Activated T-cell treated with anti-CD3 and anti-CD28 coated beads, Interleukin-2, amount 50 U/mL, for 72 hours (primary cell): ENCODE data around the gene LOXL1. TPM values are rescaled to one million over a fixed set of nuclear protein-coding genes. Genes with fewer than 3 reads are reported as not detected.

Source experiments
- ATAC-seq, 2 donors: fragments of 150-1000 bp; cut with Tn5 transposase; replicated peaks in 1 of 2; 2 replicates each; pipeline ENCODE4 v1.10.0; 2021; ENCODE audit warnings: moderate library complexity in 2 of 2, mild to moderate bottlenecking in 1 of 2
- DNase-seq, 2 donors: peaks; one replicate each; pipeline ENCODE4 v3.0.0; 2021 to 2022; ENCODE audit warnings: mixed read lengths in 1 of 2
- H3K27ac Mint-ChIP-seq: one replicate; pipeline ENCODE4 v1.8.0; 2022; ENCODE audit warnings: mild to moderate bottlenecking, moderate library complexity, mixed read lengths
- H3K27me3 Mint-ChIP-seq: one replicate; pipeline ENCODE4 v1.8.0; 2022; ENCODE audit warnings: low read depth, mixed read lengths
- H3K36me3 Mint-ChIP-seq, 2 donors: one replicate each; pipeline ENCODE4 v1.8.0; 2022; ENCODE audit warnings: mixed read lengths in 2 of 2, mild to moderate bottlenecking in 1 of 2; ENCODE audit not compliant: insufficient read depth in 2 of 2
- H3K4me1 Mint-ChIP-seq: one replicate; pipeline ENCODE4 v1.8.0; 2022; ENCODE audit warnings: low read depth, mixed read lengths
- H3K4me3 Mint-ChIP-seq, 2 donors: one replicate each; pipeline ENCODE4 v1.8.0; 2022; ENCODE audit warnings: mild to moderate bottlenecking in 2 of 2, mixed read lengths in 2 of 2, moderate library complexity in 2 of 2
- H3K9me3 Mint-ChIP-seq, 2 donors: one replicate each; pipeline ENCODE4 v1.8.0; 2022; ENCODE audit warnings: mixed read lengths in 2 of 2
- total RNA-seq, 2 donors: library from RNA; stranded (reverse); gene quantifications; one replicate each; pipeline ENCODE4 v1.2.3, GENCODE V29; 2022

The LOXL1 gene
- total RNA-seq, 2 donors from 2014 or later: 1.9 to 2.5 TPM

- DNase-seq (no peak), ATAC-seq (no peak)
- peaks cover 70% of the 10 kb centered on the region for H3K4me1 Mint-ChIP-seq
- no peak overlapping the region for H3K4me3 Mint-ChIP-seq
- peaks cover 0 to 2% of the 10 kb centered on the region in 2 donors for H3K9me3 Mint-ChIP-seq
- peaks cover 0 to 5% of the 10 kb centered on the region in 2 donors for H3K36me3 Mint-ChIP-seq
- H3K27me3 Mint-ChIP-seq: peaks cover 20% of the 10 kb centered on the region
- no peak overlapping the region for H3K27ac Mint-ChIP-seq
Measured at GRCh38 chr15:73979636-73980035, 53.4 kb downstream of the LOXL1 start.

GRCh38 chr15:73981761-73982221 lies 55.5 kb downstream of the LOXL1 start:
- no peak for DNase-seq
- H3K4me3 Mint-ChIP-seq: peak overlapping the region; percentile 67 to 79
- H3K4me1 Mint-ChIP-seq: peaks cover 71% of the 10 kb centered on the region

GRCh38 chr15:73982222-73982962 lies 56.1 kb downstream of the LOXL1 start:
- Mint-ChIP-seq H3K36me3 (no peaks in the 10 kb centered on the region), H3K4me3 (peak overlapping the region; percentile 67 to 79), H3K27ac (peak overlapping the region; percentile 91), H3K9me3 (no peaks in the 10 kb centered on the region), H3K27me3 (no peaks in the 10 kb centered on the region), H3K4me1 (peaks cover 77% of the 10 kb centered on the region)
- ATAC-seq (peak; percentile 81 to 90), DNase-seq (peak; percentile 59 to 71)

More at GRCh38 chr15:73981761-73982221, 55.5 kb downstream of the LOXL1 start:
- Mint-ChIP-seq H3K36me3 (no peaks in the 10 kb centered on the region), H3K27me3 (no peaks in the 10 kb centered on the region), H3K27ac (peak overlapping the region; percentile 91), H3K9me3 (no peaks in the 10 kb centered on the region)
- peak; percentile 46 to 47 for ATAC-seq

GRCh38 chr15:73983211-73983727 lies 57.0 kb downstream of the LOXL1 start:
- ATAC-seq (no peak), DNase-seq (no peak)
- peaks cover 82% of the 10 kb centered on the region for H3K4me1 Mint-ChIP-seq
- H3K9me3 Mint-ChIP-seq: no peaks in the 10 kb centered on the region
- no peak overlapping the region for H3K27ac Mint-ChIP-seq
- H3K27me3 Mint-ChIP-seq: no peaks in the 10 kb centered on the region
- no peak overlapping the region for H3K4me3 Mint-ChIP-seq
- no peaks in the 10 kb centered on the region for H3K36me3 Mint-ChIP-seq

GRCh38 chr15:73983773-73984172 lies 57.5 kb downstream of the LOXL1 start:
- H3K4me1 Mint-ChIP-seq: peaks cover 78% of the 10 kb centered on the region
- H3K9me3 Mint-ChIP-seq: no peaks in the 10 kb centered on the region

GRCh38 chr15:73984208-73984979 lies 58.1 kb downstream of the LOXL1 start:
- Mint-ChIP-seq H3K4me1 (peaks cover 74% of the 10 kb centered on the region), H3K27me3 (no peaks in the 10 kb centered on the region), H3K36me3 (no peaks in the 10 kb centered on the region), H3K27ac (no peak overlapping the region), H3K9me3 (no peaks in the 10 kb centered on the region), H3K4me3 (no peak overlapping the region)
- ATAC-seq: no peak
- DNase-seq: no peak

More at GRCh38 chr15:73983773-73984172, 57.5 kb downstream of the LOXL1 start:
- Mint-ChIP-seq H3K4me3 (no peak overlapping the region), H3K27ac (no peak overlapping the region), H3K27me3 (no peaks in the 10 kb centered on the region), H3K36me3 (no peaks in the 10 kb centered on the region)
- no peak for ATAC-seq
- no peak for DNase-seq

GRCh38 chr15:73985101-73985873 lies 59.0 kb downstream of the LOXL1 start:
- no peak for DNase-seq
- H3K4me1 Mint-ChIP-seq: peaks cover 78% of the 10 kb centered on the region
- no peak overlapping the region for H3K4me3 Mint-ChIP-seq
- no peak overlapping the region for H3K27ac Mint-ChIP-seq
- no peaks in the 10 kb centered on the region for H3K27me3 Mint-ChIP-seq
- ATAC-seq: no peak
- H3K9me3 Mint-ChIP-seq: no peaks in the 10 kb centered on the region
- no peaks in the 10 kb centered on the region for H3K36me3 Mint-ChIP-seq

GRCh38 chr15:73986055-73986775 lies 60.0 kb downstream of the LOXL1 start:
- DNase-seq: no peak
- Mint-ChIP-seq H3K36me3 (no peaks in the 10 kb centered on the region), H3K27ac (no peak overlapping the region), H3K27me3 (no peaks in the 10 kb centered on the region), H3K4me1 (peaks cover 79% of the 10 kb centered on the region), H3K4me3 (no peak overlapping the region), H3K9me3 (no peaks in the 10 kb centered on the region)
- ATAC-seq: no peak

- Mint-ChIP-seq H3K4me1 (peaks cover 77% of the 10 kb centered on the region), H3K9me3 (no peaks in the 10 kb centered on the region), H3K36me3 (no peaks in the 10 kb centered on the region), H3K27ac (no peak overlapping the region), H3K27me3 (no peaks in the 10 kb centered on the region), H3K4me3 (no peak overlapping the region)
- DNase-seq (no peak), ATAC-seq (no peak)
Measured at GRCh38 chr15:73986776-73987056, 60.5 kb downstream of the LOXL1 start.

GRCh38 chr15:73987250-73987649 lies 61.0 kb downstream of the LOXL1 start:
- Mint-ChIP-seq H3K9me3 (no peaks in the 10 kb centered on the region), H3K36me3 (no peaks in the 10 kb centered on the region), H3K4me3 (no peak overlapping the region), H3K27me3 (no peaks in the 10 kb centered on the region), H3K4me1 (peaks cover 72% of the 10 kb centered on the region), H3K27ac (no peak overlapping the region)
- no peak for ATAC-seq
- no peak for DNase-seq

- Mint-ChIP-seq H3K27me3 (no peaks in the 10 kb centered on the region), H3K4me1 (peaks cover 72% of the 10 kb centered on the region), H3K9me3 (no peaks in the 10 kb centered on the region), H3K27ac (no peak overlapping the region), H3K4me3 (no peak overlapping the region), H3K36me3 (no peaks in the 10 kb centered on the region)
- DNase-seq: no peak
- no peak for ATAC-seq
Measured at GRCh38 chr15:73987681-73988444, 61.6 kb downstream of the LOXL1 start.

- ATAC-seq (no peak), DNase-seq (no peak)
- Mint-ChIP-seq H3K27ac (no peak overlapping the region), H3K27me3 (no peaks in the 10 kb centered on the region), H3K4me3 (no peak overlapping the region), H3K36me3 (no peaks in the 10 kb centered on the region), H3K4me1 (peaks cover 71% of the 10 kb centered on the region), H3K9me3 (no peaks in the 10 kb centered on the region)
Measured at GRCh38 chr15:73988445-73988969, 62.2 kb downstream of the LOXL1 start.
